Esophagus squamous epithelium (tissue), 4 donors: Measurements from ENCODE around the gene AGBL1.

Source experiments
- POLR2A ChIP-seq, 4 donors: fragments of 450-650 bp; IDR thresholded peaks; one replicate each; pipeline ENCODE4 v1.6.1; 2017; ENCODE audit warnings: antibody characterized with exemption in 4 of 4, mild to moderate bottlenecking in 4 of 4, moderate library complexity in 3 of 4
- TF ChIP-seq, protein P1 (sequence below), 6 experiments: fragments of 450-650 bp in 4 of 6; fragments of 200-600 bp in 2 of 6; sonication (generic) in 2 of 6; IDR thresholded peaks; one replicate each; pipeline ENCODE4 v1.5.1; 2016 to 2019; ENCODE audit warnings: antibody characterized with exemption in 6 of 6, mild to moderate bottlenecking in 4 of 6, moderate library complexity in 4 of 6

DNA sequence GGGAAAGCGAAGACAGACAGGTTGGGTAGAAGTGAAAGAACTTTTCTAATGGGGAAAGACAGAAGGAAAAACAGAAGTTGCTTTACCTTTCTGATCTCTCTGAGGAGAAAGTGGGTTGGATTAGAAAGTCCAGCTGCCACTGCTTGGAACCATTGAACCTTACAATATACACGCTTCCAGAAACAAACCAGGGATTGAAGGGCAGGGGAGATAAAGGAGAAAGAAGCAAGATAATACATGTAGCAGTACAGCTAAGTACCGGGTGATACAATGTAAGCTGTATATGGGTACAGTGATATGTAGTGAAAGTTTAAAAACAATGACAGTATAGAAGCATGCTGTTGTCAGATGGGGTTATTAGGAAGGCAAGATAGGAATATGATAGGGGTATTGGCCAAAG is 684.4 kb downstream of the AGBL1 start:
- TF ChIP-seq, protein P1, sequence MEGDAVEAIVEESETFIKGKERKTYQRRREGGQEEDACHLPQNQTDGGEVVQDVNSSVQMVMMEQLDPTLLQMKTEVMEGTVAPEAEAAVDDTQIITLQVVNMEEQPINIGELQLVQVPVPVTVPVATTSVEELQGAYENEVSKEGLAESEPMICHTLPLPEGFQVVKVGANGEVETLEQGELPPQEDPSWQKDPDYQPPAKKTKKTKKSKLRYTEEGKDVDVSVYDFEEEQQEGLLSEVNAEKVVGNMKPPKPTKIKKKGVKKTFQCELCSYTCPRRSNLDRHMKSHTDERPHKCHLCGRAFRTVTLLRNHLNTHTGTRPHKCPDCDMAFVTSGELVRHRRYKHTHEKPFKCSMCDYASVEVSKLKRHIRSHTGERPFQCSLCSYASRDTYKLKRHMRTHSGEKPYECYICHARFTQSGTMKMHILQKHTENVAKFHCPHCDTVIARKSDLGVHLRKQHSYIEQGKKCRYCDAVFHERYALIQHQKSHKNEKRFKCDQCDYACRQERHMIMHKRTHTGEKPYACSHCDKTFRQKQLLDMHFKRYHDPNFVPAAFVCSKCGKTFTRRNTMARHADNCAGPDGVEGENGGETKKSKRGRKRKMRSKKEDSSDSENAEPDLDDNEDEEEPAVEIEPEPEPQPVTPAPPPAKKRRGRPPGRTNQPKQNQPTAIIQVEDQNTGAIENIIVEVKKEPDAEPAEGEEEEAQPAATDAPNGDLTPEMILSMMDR (IDR thresholded peaks at IDR 0.05), result no peak
- no peak for TF ChIP-seq POLR2A (IDR thresholded peaks at IDR 0.05)
